Kidney epithelial cell (primary cell): ENCODE measurements around the gene FGGY. TPM values are rescaled to one million over a fixed set of nuclear protein-coding genes. Genes with fewer than 3 reads are reported as not detected.

Source experiments
- DNase-seq: peaks from one replicate; pipeline ENCODE4 v3.0.0-alpha.2; 2010; ENCODE audit warnings: low read depth
- H3K27me3 ChIP-seq: 2 replicates; pipeline ENCODE4 v1.6.0; 2011; ENCODE audit warnings: low read length; ENCODE audit not compliant: control insufficient read depth, insufficient read depth
- H3K36me3 ChIP-seq: 2 replicates; pipeline ENCODE4 v1.5.1; 2011; ENCODE audit warnings: low read length; ENCODE audit not compliant: control insufficient read depth, insufficient read depth
- H3K4me3 ChIP-seq: 2 replicates; pipeline ENCODE4 v1.5.1; 2011; ENCODE audit warnings: low read depth, mild to moderate bottlenecking, control low read depth, low read length
- total RNA-seq: library from RNA; depleted of rRNA; stranded (reverse); fragments of >200 nt; gene quantifications from 2 replicates; pipeline ENCODE4 v1.2.3, GENCODE V29; 2015
- TF ChIP-seq, protein P1 (sequence below): IDR thresholded peaks from 2 replicates; pipeline ENCODE4 v1.5.1; 2011; ENCODE audit warnings: mild to moderate bottlenecking, moderate library complexity, low read length, control low read depth, inconsistent platforms; ENCODE audit not compliant: insufficient read depth, poor library complexity, severe bottlenecking

FGGY gene
- total RNA-seq, 1 donor from 2014 or later = 8.6 TPM

DNA sequence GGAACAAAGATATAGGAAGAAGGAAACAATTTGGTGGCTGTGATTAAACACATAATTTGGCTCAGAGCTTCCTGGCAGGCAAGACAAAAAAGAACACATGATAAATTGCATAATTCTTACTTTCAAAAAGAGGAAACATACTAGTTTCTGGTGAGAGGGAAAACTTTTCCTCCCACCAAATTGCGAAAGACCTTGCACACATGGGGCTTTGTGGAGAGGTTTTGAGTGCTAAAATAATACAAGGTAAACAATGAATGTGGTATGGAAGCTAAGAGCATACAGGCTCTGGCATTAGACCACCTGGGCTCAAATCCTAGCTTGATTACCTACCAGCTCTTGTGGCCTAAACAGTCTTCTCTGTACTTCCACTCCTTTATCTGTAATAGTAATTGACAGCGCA, 377.7 kb downstream of the FGGY start:
- no peaks in the 10 kb centered on the region for H3K27me3 ChIP-seq
- H3K4me3 ChIP-seq = no peak overlapping the region
- TF ChIP-seq, protein P1, sequence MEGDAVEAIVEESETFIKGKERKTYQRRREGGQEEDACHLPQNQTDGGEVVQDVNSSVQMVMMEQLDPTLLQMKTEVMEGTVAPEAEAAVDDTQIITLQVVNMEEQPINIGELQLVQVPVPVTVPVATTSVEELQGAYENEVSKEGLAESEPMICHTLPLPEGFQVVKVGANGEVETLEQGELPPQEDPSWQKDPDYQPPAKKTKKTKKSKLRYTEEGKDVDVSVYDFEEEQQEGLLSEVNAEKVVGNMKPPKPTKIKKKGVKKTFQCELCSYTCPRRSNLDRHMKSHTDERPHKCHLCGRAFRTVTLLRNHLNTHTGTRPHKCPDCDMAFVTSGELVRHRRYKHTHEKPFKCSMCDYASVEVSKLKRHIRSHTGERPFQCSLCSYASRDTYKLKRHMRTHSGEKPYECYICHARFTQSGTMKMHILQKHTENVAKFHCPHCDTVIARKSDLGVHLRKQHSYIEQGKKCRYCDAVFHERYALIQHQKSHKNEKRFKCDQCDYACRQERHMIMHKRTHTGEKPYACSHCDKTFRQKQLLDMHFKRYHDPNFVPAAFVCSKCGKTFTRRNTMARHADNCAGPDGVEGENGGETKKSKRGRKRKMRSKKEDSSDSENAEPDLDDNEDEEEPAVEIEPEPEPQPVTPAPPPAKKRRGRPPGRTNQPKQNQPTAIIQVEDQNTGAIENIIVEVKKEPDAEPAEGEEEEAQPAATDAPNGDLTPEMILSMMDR = no peak
- no peak for DNase-seq
- H3K36me3 ChIP-seq = no peaks in the 10 kb centered on the region

GRCh38 chr1:59675936-59676335, 379.0 kb downstream of the FGGY start:
- no peaks in the 10 kb centered on the region for H3K27me3 ChIP-seq
- H3K36me3 ChIP-seq = no peaks in the 10 kb centered on the region
- H3K4me3 ChIP-seq = no peak overlapping the region
- TF ChIP-seq, protein P1 = no peak
- DNase-seq = no peak

GRCh38 chr1:59678040-59678439, 381.1 kb downstream of the FGGY start:
- no peak overlapping the region for H3K4me3 ChIP-seq
- no peaks in the 10 kb centered on the region for H3K36me3 ChIP-seq
- DNase-seq = no peak
- TF ChIP-seq, protein P1 = no peak
- no peaks in the 10 kb centered on the region for H3K27me3 ChIP-seq

GRCh38 chr1:59678493-59679228, 381.8 kb downstream of the FGGY start:
- TF ChIP-seq, protein P1 = no peak
- DNase-seq = peak; percentile 99
- Histone ChIP-seq H3K4me3 (no peak overlapping the region), H3K36me3 (no peaks in the 10 kb centered on the region), H3K27me3 (no peaks in the 10 kb centered on the region)

GRCh38 chr1:59680044-59680443, 383.1 kb downstream of the FGGY start:
- no peaks in the 10 kb centered on the region for H3K27me3 ChIP-seq
- H3K4me3 ChIP-seq = no peak overlapping the region
- H3K36me3 ChIP-seq = no peaks in the 10 kb centered on the region
- TF ChIP-seq, protein P1 = no peak
- no peak for DNase-seq
